ENCODE results near the gene ZNF445. TPM values are rescaled to one million over a fixed set of nuclear protein-coding genes. Genes with fewer than 3 reads are reported as not detected.
A peak's percentile ranks its signal among the peaks of the same experiment; 100 is the strongest.
"Not testable (repeated sequence)": the region's sequence is repeated elsewhere in the genome, so short reads cannot be mapped to it uniquely, and the experiment has no call there.

The ZNF445 gene
- total RNA-seq, 1 donor from 2014 or later = 20.4 TPM

GRCh38 chr3:44419116-44419922 lies 58.2 kb downstream of the ZNF445 start:
- H3K27ac Mint-ChIP-seq (ENCODE audit: unreplicated experiment) = no peak overlapping the region
- no peak for DNase-seq (ENCODE audit: low spot score)

GRCh38 chr3:44418549-44418948 lies 58.9 kb downstream of the ZNF445 start:
- Mint-ChIP-seq H3K4me3 (ENCODE audit: unreplicated experiment) (no peak overlapping the region), H3K4me1 (ENCODE audit: low read depth) (no peaks in the 10 kb centered on the region), H3K27ac (ENCODE audit: unreplicated experiment) (no peak overlapping the region), H3K36me3 (ENCODE audit: low read depth) (peaks cover 3% of the 10 kb centered on the region), H3K9me3 (ENCODE audit: low read depth) (no peaks in the 10 kb centered on the region), H3K27me3 (ENCODE audit: low read depth) (no peaks in the 10 kb centered on the region)
- peak; percentile 47 for TF ChIP-seq CTCF (IDR thresholded peaks at IDR 0.05)
- no peak for DNase-seq (ENCODE audit: low spot score)

More at GRCh38 chr3:44419116-44419922, 58.2 kb downstream of the ZNF445 start:
- Mint-ChIP-seq H3K4me3 (ENCODE audit: unreplicated experiment) (no peak overlapping the region), H3K9me3 (ENCODE audit: low read depth) (no peaks in the 10 kb centered on the region), H3K36me3 (ENCODE audit: low read depth) (peaks cover 3% of the 10 kb centered on the region), H3K4me1 (ENCODE audit: low read depth) (no peaks in the 10 kb centered on the region), H3K27me3 (ENCODE audit: low read depth) (no peaks in the 10 kb centered on the region)
- TF ChIP-seq CTCF (IDR thresholded peaks at IDR 0.05) = no peak

- H3K9me3 Mint-ChIP-seq (ENCODE audit: low read depth); H3K4me1 Mint-ChIP-seq (ENCODE audit: low read depth); DNase-seq (ENCODE audit: low spot score); H3K27ac Mint-ChIP-seq (ENCODE audit: unreplicated experiment); H3K36me3 Mint-ChIP-seq (ENCODE audit: low read depth); H3K27me3 Mint-ChIP-seq (ENCODE audit: low read depth); H3K4me3 Mint-ChIP-seq (ENCODE audit: unreplicated experiment): not testable (repeated sequence)
Observed at GRCh38 chr3:44418118-44418517, 59.4 kb downstream of the ZNF445 start.

GRCh38 chr3:44416031-44417030 lies 61.1 kb downstream of the ZNF445 start:
- Mint-ChIP-seq H3K4me1 (ENCODE audit: low read depth) (no peaks in the 10 kb centered on the region), H3K36me3 (ENCODE audit: low read depth) (peaks cover 3% of the 10 kb centered on the region), H3K27ac (ENCODE audit: unreplicated experiment) (no peak overlapping the region)

GRCh38 chr3:44415421-44415820 lies 62.0 kb downstream of the ZNF445 start:
- Mint-ChIP-seq H3K36me3 (ENCODE audit: low read depth) (peaks cover 3% of the 10 kb centered on the region), H3K9me3 (ENCODE audit: low read depth) (no peaks in the 10 kb centered on the region), H3K4me3 (ENCODE audit: unreplicated experiment) (no peak overlapping the region), H3K27ac (ENCODE audit: unreplicated experiment) (no peak overlapping the region), H3K4me1 (ENCODE audit: low read depth) (no peaks in the 10 kb centered on the region), H3K27me3 (ENCODE audit: low read depth) (no peaks in the 10 kb centered on the region)
- DNase-seq (ENCODE audit: low spot score) = no peak
- TF ChIP-seq CTCF (IDR thresholded peaks at IDR 0.05) = no peak

More at GRCh38 chr3:44416031-44417030, 61.1 kb downstream of the ZNF445 start:
- H3K27me3 Mint-ChIP-seq (ENCODE audit: low read depth) = no peaks in the 10 kb centered on the region
- H3K4me3 Mint-ChIP-seq (ENCODE audit: unreplicated experiment) = no peak overlapping the region
- TF ChIP-seq CTCF (IDR thresholded peaks at IDR 0.05) = no peak
- H3K9me3 Mint-ChIP-seq (ENCODE audit: low read depth) = no peaks in the 10 kb centered on the region
- no peak for DNase-seq (ENCODE audit: low spot score)

Measured in chondrocyte (in vitro differentiated cells).